Measurements from ENCODE around the gene SDHB.

SDHB gene

DNA sequence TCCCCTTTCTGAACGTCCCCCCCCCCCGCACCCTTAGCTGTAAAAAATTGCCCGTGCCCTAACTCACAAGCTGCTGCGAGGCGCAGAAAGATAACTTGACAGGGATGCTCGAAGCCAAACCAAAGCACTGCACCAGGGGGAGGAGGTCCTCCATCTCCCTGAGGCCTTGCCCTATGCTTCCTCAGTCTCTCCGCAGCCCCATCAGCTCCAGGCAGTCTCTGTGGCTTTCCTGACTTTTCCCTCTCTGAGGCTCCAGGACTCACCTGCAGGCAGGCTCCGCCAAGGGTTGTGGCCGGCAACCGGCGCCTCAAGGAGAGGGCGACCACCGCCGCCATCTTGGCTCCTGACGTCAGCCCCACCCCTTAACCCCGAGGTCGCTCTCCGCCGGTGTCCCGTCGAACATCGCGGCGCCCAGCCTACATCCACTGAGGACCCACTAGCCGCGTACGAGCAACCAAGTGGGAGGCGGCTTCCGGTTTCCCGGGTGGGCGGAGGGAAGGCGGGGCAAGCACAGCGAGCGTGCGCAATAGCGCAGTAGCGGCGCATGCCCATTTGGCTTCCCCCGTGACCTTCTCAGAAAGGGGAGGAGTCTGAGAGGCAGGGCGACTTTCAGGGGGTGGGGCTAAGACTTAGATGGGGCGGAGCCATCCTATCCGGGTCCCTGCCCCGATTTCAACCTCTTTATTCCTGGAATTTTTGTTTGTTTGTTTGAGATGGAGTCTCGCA is at the start of gene SDHB:
Gene SDHB (minus strand): TSS at position 348 of the 726 bp plus-strand sequence. CDS start 13 bp downstream, at position 335.
- peak; percentile 98 for DNase-seq (ENCODE audit: low spot score)

DNA sequence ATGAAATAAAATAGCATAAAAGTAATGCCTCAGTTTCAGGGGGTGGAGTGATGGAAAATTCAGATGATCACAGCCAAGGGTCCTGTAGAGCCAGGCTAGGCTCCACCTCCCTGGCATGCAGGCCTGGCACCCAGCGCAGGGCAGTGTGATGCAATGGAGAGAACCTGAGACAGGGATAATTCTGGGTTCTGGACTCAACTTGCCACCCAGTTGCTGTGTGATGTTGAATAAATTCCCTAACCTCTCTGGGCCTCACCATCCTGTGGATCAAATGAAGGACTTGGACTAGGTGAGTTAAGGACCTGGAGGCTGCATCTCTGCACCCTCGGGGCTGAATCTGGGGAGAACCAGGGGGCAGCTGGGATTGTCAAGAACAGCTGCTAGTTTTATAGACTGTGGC is 48.4 kb upstream of the SDHB start:
- DNase-seq (ENCODE audit: low spot score): no peak

DNA sequence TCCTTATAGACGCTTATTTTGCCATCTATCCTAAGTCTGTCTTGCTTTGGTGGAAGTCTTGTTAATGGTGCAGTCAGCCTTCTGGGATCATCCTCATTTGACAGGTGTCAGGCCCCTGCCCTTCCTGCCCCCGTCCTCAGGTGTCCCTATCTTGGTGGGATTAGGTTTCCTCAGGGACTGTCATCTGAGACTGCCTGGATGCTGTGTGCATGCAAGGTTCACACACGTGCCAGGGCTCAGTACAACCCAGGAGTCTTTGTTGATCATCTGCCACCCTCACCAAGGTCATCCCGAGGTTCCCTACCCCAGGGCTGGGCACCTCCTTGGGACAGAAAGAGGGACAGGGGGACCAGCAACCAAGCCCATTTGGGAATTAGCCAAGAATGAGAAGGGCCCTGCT is 47.4 kb upstream of the SDHB start:
- DNase-seq (ENCODE audit: low spot score): no peak

DNA sequence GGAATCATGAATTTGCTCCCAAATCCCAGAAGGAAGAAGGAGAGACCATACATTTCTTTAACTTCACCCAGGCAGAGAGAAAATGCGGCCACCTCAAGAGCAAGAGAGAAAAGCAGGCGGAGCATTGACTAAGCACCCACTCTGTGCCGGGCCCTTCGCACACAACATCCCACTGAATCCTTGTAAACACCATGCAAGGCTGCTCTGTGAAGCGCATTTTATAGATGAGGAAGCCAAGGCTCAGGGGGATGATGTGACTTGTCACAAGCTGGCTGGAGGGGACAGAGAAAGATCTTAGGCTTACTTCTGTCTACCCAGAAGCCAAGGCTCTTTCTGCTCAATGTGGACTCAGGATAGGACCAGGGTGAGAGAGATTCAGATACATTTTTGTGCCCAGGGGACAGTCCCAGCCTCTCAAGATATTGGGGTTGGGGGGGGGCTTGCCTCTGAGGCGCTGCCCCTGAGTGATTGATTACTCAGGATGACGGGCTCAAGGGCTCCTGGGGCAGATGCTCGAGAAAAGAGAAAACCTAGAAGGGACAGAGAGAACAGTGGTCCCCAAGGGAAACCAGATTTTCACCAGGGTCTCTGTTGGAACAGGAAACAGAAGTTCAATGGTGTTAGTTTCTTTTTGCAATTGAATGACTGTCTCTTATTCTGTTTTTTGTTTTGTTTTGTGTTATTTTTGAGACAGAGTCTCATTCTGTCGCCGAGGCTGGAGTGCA is 45.9 kb upstream of the SDHB start:
- DNase-seq (ENCODE audit: low spot score): no peak

DNA sequence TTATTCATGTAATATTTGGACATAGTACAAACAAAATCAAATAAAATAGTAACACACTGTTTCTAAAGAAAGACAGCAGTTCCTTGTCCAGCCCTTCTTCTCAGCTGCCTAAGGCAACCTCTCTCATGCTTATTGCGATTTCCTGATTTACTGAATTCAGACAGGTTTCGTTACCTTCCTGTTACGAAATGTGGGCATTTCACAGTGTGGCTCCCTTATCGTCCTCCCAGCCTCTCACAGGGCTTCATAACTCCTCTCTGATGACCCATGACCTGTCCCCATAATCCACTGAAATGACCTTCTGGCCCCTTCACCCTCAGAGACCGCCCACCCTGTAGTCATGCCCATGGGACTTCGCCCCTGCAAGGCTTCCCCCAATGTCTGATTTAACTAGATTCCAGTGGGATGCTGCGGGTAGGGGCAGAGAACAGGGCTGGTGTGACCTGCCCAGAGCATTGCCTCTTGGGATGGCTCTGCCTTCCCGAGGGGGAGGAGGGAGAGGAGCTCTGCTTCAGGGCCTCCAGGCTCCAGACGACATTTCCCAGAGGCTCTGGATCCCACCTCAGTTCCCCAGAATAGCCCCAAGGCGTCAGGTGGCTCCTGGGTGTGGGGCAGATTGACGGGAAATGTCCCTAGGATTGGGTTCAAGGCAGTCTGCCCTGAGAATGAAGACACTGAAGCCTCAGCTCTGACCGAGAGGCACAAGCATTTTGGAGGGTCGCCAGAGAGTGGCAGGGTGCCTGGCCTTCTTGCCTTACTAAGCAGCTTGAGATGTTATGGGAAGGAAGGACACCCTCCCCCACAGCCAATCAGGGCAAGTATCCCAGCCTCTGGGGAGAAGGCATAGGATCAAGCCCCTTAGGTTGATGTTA is 44.9 kb upstream of the SDHB start:
- no peak for DNase-seq (ENCODE audit: low spot score)

DNA sequence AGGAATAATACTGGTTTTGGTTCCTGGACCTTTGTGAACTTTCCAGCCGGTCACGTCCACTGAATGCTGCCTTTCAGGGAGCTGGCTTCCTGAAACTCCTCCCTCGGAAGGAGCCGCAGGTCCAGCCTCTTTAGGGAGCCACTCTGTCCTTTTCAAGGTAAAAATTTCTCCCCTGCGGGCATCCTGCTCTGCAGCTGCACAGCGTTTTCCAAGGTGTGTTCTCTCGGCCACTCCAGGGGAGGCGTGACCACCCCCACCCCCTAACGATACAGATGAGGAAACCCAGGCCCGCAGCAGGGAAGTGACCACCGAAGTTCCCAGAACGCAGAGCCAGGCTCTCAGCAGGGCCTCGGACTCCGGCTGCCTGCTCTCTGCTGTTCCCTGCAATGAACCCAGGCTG is 44.0 kb upstream of the SDHB start:
- DNase-seq (ENCODE audit: low spot score): no peak

DNA sequence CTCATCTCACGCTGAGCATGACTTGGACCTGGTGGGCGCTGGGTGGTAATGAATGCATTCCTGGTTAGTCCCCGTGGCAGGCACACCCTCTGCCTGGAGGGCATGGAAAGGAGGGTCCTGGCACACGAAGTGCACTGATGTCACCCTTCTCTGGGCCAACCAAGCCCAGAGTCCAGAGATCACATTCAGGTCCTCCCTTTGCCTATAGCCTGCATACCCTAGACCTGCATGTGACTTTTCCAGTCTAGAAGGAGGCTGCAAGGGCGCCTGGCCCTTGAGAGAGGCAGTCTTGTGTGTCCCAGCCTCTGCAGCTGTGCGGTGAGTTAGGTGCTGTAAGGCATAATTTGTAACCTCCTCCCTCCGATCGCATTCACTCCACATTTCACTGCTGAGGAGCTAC is 43.3 kb upstream of the SDHB start:
- no peak for DNase-seq (ENCODE audit: low spot score)

DNA sequence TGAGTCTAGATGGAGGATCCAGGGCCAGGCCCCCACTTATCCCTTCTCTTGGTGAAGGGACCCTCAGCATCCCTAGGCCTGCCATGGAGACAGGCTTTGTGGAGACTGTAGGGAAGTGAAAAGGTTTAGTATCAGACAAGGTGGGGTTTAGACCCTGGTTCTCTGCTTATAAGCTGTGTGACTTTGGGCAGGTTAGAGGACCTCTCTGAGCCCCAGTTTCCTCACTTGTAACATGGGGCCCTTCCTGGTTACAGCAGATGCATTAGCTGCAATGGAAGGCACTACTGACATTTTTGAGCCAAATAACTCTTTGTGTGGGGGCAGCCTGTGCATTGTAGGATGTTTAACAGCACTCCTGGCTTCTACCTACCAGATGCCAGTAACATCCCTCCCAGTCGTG is 42.8 kb upstream of the SDHB start:
- no peak for DNase-seq (ENCODE audit: low spot score)

DNA sequence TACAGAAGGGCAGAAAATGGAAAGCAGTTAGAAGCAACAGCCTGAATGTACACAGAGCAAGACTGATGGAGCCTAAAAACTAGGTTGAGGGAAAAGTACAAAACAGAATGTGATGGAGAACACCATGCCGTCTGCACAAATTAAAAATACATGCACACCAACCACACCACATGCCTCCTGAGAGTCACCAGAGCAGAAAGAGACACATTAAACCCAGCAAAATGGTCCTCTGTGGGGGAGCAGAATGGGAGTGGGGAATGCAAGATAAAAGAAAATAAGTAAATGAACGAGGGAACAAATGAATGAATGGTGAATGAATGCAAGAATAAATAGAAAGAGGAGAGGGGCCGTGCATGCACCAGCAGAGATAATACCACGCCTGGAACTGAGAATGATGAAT is 41.3 kb upstream of the SDHB start:
- no peak for DNase-seq (ENCODE audit: low spot score)

DNA sequence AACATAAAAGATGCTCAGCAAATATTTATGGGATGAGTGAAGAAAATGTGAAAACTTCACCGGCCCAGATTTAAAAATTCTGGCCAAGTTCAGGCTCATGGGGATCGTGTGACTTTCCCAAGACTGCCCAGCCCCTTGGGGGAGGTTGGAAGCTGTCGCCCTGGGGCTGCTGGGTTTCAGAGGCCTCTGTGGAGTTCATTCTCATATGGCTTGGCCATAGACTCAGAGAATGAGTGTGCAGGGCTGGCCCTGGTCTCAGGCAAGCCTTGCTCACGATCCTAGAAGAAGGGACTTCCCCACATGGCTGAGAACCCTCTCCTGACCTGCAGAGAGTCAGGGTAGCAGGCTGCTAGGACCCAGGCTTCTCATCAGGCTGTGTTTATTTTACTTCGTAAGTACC is 40.8 kb upstream of the SDHB start:
- no peak for DNase-seq (ENCODE audit: low spot score)

DNA sequence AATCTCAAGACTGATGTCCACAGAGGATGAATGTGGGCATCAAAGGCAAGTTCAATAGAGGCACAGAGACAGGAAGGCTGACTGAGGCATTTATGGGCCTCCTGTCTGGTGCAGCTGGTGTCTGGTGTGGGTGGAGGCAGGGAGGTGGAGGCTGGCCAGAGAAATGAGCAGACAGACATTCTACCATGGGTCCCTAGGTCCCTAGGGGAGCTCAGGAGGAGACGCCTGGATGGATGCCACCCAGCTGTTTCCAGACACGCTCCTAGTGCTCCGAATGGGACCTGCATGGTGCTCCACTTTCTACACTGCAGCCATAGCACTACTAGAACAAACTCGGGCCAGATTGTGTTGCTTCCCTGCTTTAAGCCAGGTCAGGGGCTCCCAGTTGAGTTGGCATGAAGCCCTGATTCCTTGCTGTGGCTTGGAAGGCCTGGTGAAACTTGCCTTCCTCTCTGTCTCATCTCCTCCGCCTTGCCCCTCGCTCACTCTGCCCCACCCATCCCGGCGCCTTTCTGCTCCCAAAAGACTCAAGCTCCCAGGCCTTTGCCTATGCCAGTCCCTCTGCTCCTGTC is 40.1 kb upstream of the SDHB start:
- no peak for DNase-seq (ENCODE audit: low spot score)

DNA sequence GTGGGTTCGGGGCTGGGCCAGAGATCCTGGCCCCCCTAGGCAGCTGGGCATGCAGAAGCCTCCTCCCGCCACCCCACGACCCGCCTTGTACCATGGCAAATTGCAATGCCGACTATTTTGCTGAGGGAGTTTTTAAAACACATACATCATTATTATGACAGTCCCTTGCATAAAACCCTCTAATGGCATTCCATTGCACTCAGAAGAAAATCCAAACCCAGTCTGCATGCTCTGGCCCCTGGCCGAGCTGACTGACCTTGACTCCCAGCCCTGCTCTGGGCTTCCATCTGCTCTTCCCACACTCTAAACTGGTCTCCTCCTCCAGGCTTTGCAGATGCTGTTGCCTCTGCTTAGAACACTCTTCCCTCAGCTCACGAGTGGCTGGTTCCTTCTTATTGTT is 37.4 kb upstream of the SDHB start:
- no peak for DNase-seq (ENCODE audit: low spot score)

DNA sequence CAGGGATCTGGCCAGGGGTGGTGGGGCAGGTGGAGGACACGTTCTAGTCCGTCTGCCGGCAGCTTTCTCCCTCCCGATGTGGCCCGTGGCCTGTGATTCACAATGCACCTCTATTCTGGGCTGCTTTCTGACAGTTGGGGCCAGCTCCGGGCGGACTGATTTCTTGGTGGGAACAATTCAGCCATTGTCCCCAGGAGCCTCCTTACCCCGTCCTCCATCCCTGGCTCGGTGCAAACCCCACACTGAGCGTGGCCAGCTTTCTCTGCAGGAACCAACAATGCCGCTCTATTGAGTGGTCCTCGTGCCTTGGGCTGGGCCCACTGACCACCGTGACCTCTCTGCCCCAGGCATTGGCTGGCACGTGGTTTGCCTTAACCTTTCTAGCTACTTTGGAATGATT is 35.7 kb upstream of the SDHB start:
- DNase-seq (ENCODE audit: low spot score): no peak

DNA sequence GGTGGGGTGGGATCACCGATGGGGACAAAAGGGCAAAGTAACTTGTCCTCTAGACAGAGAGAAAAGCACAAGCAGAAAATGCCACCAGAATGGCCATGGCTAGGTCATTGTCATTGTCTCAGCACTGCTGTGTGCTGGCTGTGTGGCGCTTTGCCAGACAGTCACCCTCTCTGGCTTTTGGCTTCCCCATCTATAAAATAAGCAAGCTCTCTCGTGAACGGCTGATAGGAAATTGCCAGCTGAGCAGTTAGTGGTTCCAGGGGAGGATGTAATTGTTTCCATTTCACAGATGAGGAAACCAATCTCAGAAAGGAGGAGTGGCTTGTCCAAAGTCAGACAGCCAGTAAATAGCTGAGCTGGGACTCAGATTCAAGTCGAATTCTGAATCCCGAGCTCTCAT is 32.9 kb upstream of the SDHB start:
- no peak for DNase-seq (ENCODE audit: low spot score)

DNA sequence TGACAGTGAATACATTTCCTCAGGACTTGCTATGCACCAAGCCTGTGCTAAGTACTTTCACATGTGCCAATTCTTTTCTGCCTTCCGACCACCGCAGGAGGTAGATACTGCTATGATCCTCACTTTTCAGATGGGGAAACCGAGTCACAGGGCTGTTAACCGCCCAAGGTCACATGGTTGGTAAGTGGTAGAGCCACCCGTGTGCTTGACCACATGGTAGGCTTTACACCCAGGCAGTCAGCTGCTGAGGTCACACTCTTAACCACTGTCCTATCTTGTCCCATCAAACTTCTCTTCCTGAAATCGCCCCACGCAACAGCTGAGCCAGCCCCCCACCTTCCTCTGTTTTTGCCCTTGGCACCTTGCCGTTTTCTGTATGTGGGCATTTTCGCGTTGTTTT is 31.0 kb upstream of the SDHB start:
- no peak for DNase-seq (ENCODE audit: low spot score)

DNA sequence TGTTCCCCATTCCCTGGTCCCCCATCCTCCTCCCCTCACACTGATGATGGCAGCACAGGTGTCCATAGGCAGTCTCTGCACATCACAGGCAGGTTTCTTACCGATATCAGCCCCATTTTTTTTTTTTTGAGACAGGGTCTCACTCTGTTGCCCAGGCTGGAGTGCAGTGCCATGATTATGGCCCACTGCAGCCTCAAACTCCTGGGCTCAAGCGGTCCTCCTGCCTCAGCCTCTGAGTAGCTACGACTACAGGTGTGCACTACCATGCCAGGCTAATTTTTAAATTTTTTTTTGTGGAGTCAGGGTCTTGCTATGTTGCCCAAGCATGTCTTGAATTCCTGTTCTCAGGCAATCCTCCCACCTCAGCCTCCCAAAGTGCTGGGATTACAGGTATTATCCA is 28.9 kb upstream of the SDHB start:
- DNase-seq (ENCODE audit: low spot score): no peak

DNA sequence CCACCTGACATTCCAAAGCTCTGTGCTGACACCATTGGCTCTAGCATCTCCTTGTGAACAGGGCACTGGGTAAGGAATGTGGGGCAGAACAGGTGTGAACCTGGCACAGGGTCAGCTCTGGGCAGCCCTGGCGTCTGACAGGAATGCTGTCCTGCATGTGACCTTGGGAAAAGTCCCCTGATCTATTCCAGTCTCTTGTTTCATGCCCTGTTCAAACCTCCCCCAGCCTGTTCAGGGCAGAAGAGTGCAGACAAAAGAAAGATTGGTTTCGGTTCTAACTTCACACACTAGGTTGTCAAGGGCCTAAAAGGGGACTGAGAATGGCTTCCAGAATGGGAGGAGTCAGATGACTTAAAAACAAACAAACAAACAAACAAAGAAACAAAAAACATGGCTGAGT is 27.6 kb upstream of the SDHB start:
- no peak for DNase-seq (ENCODE audit: low spot score)

DNA sequence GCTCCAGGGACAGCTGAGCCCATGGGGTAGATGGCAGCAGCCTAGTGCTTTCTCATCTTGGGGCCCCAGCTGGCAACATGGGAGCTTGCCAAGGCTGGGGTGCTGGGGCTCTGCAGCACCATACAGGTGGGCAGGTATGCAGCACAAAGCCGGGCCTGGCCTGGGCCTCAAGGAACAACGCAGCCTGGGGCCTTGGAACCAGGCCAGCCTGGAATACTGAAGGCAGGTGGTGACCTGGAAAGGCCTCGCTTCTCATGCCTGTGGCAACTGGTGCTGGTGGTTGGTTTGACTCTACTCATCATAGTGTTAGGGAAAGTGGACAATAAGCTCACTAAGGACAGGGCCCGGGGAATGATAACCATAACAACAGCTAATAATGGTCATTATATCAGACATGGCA is 27.0 kb upstream of the SDHB start:
- DNase-seq (ENCODE audit: low spot score): no peak

DNA sequence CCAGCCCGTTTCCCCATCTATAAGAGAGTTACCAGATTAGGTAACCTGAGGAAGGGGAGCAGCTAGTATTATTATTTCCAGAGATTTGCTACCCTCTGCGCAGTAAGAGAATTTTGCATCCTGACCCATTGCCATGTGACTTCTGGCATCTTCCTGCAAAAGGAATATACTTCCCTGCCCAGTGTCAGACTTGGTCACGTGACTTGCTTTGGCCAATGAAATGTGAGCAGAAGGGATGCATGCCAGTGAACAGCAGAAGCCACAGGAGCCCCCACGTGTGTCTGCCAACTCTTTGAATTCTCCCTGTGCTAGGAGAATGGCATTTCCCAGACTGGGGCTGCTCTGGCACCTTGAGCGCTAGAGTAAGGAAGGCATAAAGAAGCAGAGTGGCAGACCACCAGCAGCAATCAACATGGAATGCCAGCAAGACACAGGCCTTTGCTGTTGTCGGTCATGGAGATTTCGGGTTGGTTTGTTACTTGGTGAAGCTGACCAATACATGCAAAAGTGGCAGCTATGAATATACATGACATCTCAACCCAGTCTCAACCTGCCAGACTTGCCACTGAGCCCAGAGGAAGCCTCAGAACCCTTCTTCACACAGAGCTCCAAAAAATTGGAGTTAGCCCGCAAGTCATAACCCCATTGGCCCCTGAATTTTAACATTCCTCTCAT is 26.4 kb upstream of the SDHB start:
- DNase-seq (ENCODE audit: low spot score): no peak

DNA sequence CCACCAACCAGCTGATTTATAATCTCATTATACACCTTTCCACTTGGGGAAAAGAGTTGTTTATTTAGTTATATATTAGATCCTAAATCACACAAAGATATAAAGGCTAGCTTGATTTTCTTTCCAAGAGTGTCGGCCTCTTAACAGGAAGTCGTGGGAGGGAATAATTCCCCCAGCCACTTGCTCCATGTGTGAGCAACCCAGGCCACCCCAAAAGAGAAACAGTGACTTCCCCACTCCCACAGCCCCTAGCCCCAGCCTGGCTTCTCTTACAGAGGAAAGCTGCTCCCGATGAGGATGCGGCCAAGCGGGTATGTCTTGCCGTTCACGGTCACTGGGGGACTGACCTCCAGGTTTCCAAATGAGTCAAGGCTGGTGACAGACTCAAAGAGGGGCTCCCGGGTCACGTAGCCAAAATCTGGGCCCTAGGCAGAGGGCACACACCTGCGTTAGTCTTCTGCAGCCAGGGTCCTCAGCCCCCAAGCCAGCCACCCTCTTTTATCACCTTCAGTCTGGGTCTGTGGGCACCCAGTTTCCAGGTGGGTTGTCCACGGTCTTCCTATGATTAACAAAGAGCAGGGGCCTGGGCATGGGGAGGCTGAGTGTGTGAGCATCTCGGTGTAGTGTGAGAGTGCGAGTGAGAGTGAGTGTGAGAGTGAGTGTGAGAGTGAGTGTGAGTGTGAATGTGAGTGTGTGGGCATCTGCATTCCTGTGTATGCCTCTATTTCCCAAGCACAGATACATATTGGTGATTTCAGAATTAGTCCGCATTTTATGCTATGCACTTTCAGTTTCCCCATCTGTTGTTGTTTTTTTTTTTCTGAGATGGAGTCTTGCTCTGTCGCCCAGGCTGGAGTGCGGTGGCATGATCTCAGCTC is 25.4 kb upstream of the SDHB start:
- no peak for DNase-seq (ENCODE audit: low spot score)

Data from hematopoietic multipotent progenitor cell treated with erythropoietin and hydrocortisone succinate and interleukin-3 and kit ligand, for 17 days (in vitro differentiated cells).